SK-N-MC (cell line): ENCODE results near the gene CSTPP1.

Experiments used
- EZH2 ChIP-seq: fragments of 200-600 bp; sonication (generic); IDR thresholded peaks from one replicate; pipeline ENCODE4 v1.6.1; 2017; ENCODE audit warnings: antibody characterized with exemption
- FOXP2 ChIP-seq: optimal IDR thresholded peaks from 2 replicates; pipeline ENCODE3; 2011; ENCODE audit warnings: mild to moderate bottlenecking, moderate library complexity; ENCODE audit not compliant: insufficient read depth; ENCODE audit errors: extremely low read length, control extremely low read depth
- POLR2AphosphoS5 ChIP-seq: IDR thresholded peaks from 2 replicates; pipeline ENCODE4 v1.6.1; 2012; ENCODE audit warnings: mild to moderate bottlenecking, low read depth, low read length, borderline replicate concordance

DNA sequence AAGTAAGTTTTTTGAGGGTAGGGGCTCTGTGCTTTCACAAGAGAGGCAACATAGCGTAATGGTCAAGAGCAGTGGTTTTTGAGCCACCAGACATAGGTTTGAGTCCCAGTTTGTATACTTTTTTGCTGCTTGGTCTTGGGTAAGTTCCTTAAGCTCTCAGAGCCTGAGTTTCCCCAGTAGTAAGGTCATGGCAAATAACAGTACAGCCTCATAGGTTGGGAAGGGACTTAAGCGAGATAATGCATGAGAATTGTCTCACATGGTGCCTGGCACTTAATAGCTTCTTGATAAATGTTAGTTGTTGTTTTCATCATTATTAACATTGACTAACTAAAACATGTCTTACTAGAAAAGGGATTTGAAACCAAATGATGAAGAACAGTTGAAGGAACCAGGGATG is 157.0 kb downstream of the CSTPP1 start:
- TF ChIP-seq EZH2: no peak
- no peak for TF ChIP-seq POLR2AphosphoS5
- no peak for TF ChIP-seq FOXP2
